ENCODE results near the gene COL9A1.

COL9A1 gene

DNA sequence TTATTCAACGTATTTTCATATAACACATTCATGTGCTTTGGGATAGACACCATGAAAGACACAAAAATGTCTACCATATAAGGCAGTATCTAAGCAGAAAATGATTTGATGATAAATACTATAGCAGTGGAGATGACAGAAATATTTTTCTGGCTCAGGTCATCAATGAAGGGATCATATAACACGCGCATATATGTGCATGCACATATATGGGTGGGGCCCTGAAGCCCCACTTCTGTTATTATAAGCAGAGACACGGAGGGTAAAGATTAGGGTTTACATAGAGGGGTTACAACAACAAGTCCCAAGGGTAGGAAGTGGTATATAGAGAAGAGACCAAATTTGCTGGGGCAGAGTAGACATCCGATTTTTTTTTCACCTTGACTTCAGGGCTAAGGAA lies 16.0 kb downstream of the COL9A1 start:
- DNase-seq (ENCODE audit: low spot score): no peak

DNA sequence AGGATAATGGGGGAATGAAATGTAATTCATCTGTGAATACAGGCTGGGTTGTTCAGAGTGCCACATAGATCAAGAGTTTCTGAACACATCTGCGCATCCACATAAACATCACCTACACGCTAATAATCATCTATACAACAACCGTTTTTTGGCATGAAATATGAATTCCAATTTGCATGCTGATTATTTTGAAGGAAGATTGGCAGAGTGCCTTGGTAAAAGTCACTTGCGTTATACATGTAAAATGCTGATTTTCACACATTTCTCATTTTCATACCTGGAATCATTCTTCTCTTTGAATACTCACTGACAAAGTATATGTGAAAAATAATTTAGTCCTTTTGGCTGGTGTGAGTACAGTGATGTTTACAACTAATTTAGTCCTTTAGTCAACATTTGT lies 17.7 kb downstream of the COL9A1 start:
- no peak for DNase-seq (ENCODE audit: low spot score)

DNA sequence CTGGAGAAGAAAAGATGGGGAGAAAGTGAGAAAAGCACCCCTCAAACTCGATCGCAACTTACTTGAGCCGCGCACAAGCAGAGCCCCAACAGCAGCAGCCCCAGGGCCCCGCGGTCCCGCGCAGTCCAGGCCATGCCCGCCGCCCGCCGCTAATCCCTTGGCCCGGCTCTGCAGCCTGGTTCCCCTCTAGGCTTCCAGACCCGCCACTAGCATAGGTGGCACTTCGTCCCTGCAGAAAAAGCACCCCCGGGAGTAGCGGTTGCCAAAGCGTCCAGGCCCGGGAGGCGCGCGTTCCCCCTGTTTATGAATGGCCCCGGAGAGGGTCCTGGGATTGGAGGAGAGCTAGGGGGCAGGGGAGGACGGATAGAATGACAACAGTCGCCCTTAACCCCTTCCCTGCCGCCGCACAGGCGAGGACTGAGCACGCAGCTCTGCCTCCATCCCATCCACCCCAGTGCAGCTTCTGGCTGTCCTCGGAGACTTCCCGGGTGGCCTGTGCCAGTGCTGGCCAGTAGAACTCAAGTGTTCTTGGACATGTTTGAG lies 19.9 kb downstream of the COL9A1 start:
- no peak for DNase-seq (ENCODE audit: low spot score)

DNA sequence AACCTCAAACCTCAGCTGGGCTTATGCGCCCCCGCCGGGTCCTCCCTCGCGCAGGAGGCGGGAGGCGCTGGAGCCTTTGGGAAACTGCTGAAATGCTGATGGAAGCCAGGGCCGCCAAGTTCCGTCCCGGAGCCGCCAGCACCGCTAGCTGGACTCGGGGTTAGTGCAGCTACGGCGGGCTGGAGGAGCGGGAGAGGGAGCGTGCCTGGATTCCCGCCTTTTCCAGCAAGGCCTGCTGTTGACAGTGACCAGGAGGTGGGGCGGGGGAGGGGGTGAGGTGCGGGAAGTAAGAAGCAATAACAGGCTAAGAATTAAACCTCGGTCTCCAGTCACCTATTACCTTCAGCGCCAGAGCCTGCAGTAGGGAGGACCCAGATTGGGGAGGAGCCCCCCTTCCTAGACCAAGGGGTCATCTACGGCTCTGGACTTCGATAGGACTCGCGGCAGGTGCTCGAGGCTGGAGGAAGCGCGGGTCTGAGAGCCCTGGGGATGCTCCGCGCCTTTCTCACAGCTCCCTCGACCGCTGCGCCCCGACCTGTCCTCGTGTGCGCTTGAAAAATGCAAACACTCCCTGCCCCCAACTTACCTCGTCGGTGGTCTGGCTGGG lies 20.5 kb downstream of the COL9A1 start:
- DNase-seq (ENCODE audit: low spot score): no peak

DNA sequence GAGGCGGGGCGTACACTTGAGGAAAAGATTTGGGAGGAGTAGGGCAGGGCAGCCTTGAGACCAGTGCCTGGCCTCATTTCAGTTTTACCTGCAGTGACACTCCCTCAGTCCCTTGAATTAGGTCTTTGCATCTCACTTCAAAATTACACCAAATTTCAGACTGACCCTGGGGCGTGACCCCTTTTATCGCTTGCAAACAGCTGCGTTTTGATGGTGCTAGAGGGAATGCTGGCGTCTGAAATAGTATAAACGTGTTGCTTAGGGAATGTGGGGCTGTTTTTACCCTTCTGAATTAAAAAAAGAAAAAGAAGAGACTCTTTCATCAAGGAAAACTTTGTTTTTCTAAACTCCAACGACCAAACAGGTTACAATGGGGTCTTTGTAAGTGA lies 21.0 kb downstream of the COL9A1 start:
- no peak for DNase-seq (ENCODE audit: low spot score)

DNA sequence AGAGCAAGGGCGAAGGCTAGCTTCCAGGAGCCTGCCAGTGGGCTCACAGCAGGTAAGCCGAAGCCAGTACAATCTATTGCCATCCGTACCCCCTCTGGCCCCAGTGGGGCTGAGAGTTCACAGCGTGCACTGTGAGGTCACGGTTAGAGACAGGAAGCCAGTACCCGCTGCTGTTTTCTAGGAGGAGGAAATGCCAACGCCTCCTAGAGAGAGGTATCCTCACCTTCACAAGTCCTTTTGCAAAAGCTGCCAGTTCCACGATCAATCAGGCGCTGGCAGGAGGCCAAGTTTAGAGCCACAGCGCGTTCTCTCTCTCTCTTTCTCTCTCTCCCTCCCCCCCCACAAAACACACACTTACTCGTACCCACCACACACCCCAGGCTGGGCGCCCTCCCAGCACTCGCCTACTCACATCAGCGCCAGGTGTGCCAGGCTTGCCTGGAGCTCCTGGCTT lies 22.5 kb downstream of the COL9A1 start:
- no peak for DNase-seq (ENCODE audit: low spot score)

DNA sequence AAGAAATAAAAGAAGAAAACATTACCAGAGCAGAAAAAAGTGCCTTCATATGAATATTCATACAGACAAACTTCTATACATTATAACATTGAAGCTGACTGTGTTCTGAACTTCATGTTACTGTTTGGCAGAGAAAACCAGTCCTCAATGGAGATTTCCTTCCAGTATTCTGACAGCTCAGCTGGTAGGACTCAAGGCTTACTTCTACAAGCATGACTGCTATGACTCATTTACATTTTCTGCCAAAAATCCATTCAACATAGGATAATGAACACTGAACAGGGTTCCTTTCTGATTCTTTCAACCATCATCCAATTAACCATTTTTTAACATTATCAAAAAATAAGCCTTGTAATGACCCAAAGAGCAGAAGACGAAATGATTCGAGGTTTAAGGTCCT lies 25.4 kb downstream of the COL9A1 start:
- no peak for DNase-seq (ENCODE audit: low spot score)

DNA sequence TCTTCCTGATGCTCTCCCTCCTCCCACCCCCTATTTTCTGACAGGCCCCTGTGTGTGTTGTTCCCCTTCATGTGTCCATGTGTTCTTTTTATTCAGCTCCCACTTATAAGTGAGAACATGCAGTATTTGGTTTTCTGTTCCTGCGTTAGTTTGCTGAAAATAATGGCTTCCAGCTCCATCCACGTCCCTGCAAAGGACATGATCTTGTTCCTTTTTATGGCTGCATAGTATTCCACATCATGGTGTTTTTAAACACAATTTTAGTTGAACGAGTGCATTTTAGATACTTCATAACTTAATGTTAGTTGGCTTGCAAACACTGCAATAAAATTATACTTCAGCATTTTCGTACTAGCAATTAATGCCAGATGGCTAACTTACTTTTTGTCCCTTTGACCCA lies 28.5 kb downstream of the COL9A1 start:
- no peak for DNase-seq (ENCODE audit: low spot score)

DNA sequence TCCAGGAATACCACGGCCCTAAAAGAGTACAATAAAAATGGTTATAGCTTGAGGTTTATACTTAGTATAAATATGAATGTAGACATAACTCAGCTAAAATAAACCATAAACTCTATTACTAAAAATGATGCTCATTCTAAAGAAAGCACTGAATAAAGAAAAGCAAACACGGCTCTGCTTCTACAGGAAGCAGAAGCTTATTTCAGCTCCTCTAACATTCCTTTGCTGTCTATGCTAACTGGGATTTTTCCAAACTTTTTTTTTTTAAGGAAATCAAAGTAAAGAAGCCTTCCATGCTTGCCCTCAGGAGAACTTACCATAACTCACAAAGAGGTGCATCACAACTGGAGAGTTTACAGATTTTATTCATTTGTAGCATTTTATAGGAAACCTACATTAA lies 30.8 kb downstream of the COL9A1 start:
- no peak for DNase-seq (ENCODE audit: low spot score)

DNA sequence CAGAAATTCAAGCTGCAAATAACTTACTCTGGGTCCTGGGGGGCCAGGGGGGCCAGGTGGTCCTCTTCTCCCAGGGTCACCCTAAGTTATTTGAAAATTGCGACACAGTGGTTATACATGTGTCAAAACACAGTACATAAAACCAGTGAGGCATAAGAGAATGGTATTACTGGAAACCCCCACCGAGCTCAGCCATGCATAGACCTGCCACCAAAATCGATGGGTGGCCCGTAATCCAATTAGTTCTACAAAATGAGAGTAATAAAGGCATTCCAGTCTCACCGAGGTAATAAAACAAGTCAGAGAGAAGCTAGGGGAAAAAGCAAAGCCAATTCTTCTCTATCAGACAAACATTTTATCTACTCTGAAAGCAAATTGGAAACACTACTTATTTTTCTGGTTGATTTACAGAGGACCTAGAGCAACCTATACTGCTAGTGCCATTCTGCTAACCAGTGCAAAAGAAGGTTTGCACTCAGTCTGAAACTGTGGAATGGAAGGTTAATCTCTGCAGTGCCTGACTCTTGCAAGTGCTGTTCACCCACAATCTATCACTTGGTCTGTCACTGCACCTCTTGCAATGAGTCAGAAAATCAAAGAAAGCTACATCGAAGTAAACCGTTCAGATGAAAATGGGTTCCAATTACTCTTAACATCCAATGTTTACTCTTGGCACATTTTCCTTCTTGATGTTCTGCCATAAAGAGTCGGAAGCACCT lies 32.4 kb downstream of the COL9A1 start:
- DNase-seq (ENCODE audit: low spot score): no peak

DNA sequence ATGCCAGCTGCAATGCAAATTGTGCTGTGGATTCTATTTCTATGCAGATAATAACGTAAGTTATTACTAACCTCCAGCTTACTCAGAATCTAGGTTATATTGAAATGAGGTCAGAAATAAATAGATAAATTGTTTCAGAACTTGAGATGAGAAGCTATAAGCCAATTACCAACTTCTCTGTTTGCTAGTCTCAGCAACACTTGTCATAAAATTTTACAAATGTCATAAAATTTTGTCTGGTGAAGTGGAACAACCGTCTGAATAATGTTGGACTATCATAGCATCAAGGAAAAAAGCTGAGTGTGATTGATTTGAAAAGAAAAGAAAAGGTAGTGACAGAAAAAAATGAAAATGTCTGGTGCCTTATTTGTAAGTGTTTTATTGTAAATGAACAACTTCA lies 36.7 kb downstream of the COL9A1 start:
- DNase-seq (ENCODE audit: low spot score): no peak

DNA sequence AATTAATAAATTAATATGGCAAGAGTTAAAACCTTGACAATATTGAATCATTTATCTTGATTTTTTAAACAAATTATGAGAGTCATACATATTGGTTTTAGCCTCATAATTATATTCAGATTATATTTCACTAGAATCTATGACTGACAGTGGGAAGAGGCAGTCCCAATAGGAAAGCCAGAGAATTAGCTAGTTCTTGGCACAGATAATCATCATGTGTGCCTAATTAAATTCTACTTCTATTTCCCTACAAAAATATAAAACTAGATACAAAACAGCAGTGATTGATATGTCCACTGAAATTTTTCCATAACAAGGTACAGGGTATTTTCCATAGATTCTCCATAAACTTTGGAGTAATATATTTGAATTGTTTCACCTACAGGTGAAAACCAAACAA lies 38.6 kb downstream of the COL9A1 start:
- DNase-seq (ENCODE audit: low spot score): no peak

DNA sequence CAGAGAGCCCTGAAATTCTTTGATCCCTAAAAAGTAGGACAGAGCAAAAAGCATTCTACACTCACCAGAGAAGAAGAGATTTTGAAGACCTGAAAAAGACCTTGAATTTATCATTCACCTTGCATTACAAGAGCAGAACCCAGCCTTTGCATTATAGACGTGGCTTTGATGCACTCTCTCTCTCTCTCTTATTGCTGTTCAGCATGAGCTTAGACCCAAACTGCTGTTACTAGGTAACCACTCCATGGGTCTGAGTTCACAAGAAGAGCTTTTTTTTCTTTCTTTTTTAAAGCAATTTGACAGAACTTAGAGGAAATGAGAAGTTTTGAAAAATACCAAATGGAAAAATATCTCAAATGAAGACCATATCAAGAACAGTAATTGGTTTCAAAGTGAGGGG lies 44.4 kb downstream of the COL9A1 start:
- no peak for DNase-seq (ENCODE audit: low spot score)

DNA sequence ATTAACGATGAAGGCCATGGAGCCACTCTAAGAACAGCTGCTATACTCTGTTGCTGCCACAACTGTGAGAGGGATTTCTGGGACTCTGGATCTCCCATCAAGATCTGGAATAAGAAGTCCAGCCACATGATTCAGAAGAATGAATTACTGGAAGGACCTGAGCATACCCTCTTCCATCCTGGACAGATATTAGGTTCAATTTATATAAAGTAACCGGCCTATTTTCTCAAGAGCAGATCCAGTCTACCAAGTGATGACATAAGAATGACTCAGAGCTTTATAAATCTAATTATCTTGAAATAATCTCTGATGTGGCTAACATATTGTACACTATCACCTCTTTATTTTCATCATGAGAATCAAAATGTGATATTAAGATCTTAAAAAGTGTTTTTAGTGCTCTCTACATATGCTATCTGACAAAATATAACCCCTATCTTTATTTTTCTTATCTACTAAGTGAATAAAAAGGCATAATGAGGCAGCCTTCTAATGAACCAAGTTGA lies 45.1 kb downstream of the COL9A1 start:
- DNase-seq (ENCODE audit: low spot score): no peak

DNA sequence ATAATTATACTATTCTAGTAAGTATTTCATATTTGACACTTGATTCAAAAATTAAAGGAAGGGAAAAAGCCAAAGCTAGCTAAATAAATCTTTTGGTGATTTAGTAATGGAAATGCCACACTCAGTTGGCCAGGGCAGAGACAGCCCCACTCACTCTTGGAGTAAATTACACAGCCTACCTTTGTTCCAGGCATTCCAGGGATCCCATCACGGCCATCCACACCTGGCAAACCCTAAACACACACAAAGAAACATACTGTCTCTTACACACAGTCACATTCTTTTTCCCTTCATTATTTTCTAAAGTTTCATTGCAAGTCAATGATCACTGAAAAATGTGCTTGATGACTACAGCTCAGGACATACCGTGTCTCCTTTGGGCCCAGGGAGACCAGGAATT lies 48.1 kb downstream of the COL9A1 start:
- DNase-seq (ENCODE audit: low spot score): no peak

DNA sequence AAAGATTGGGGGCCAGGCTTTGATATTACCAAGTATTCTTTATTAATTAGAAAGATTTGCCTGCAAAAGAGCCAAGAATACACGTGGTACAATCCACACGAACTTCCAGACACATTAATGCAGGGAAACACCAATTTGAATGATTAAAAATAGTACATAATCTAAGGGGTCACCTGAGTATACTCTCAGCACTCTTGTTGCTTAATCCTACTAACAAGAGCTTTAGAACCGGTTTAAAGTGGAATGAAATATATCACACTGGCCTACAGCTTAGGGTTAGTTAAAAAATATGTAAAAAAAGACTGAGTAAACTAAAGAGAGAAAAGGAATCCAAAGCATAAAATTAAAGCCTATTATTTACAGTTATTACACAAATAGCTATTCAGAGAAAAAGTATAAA lies 49.0 kb downstream of the COL9A1 start:
- no peak for DNase-seq (ENCODE audit: low spot score)

DNA sequence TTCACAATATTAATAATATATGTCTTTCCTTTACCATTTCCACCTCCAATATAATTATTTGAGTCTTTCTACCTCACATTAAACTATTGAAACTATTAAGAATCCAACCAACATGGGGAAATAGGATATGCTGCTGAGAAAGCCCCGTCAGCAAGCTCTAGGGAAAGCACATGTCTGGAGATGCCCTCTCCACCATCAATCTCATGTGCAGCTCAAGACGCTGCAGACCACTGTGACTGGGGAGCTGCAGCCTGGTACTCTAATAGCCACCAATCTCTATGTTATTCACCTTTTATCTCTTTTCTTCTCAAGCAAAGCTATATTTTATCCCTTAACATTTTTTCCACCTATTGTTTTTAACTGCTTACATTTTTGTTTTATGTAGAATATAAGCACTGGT lies 50.3 kb downstream of the COL9A1 start:
- no peak for DNase-seq (ENCODE audit: low spot score)

DNA sequence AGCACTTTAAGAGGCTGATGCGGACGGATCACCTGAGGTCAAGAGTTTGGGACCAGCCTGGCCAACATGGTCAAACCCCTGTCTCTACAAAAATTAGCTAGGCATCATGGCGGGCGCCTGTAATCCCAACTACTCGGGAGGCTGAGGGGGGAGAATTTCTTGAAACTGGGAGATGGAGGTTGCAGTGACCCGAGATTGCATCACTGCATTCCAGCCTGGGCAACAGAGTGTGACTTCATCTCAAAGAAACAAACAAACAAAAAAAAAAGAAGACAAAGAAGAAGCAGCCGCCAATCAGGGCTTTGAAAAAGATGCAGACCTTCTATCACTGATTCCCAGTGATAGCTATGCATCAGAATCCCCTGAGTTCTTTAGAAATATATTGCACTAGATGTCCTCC lies 56.8 kb downstream of the COL9A1 start:
- no peak for DNase-seq (ENCODE audit: low spot score)

DNA sequence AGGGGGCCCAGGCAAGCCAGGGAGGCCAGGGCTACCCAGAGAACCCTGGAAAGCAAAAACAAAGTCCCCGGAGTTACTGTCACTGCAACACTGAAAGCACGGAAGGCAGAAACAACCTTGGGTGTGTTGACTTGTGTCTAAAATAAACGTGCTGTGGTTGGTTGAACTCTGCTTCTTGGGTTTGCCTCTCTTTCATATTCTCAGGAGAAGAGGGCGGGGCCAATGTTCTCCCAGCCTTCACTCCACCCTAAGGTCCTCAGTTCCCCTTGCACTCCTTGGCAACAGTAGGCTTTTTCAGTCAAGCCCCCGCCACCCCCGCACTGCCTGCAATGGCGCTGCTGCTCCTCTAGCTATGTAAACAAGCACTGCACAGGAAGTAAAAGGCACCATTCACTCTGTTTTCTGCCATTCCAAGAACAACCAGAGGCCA lies 60.9 kb downstream of the COL9A1 start:
- no peak for DNase-seq (ENCODE audit: low spot score)

DNA sequence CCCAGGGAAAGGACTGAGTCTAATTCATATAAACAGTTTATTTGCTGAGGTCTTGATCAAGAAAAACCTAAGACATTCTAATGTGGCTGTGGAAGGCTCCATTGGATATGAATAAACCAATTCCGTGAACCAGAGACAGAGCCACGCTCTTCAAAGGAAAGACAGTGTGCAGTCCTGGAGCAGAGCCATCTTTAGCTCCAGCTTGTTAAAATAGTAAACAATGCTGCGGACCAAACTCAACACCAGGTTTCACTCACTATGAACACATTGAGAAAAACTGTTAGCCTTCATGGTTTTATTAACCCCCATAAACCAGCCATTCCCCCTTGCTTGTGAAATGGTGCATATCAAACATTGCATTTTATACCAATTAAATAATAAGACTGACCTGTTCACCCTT lies 61.9 kb downstream of the COL9A1 start:
- no peak for DNase-seq (ENCODE audit: low spot score)

DNA sequence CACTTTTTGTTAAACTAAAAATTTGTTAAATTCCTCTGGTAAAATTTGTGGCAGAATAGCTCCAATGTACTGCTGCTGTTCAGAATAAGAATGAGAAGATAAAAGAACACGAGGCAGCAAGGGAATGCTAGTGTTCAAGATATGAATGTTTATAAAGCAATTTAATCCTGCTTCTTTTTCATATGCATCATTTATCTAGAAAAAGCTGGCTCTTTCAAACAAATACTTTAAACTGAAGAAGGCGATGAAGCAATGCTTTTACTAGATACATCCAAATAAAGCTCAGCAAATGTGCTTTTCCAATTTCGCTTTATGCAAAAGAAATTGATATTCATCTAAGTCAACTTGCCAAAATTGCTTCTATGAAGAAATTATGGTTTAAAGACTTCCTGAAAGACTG lies 66.5 kb downstream of the COL9A1 start:
- no peak for DNase-seq (ENCODE audit: low spot score)

DNA sequence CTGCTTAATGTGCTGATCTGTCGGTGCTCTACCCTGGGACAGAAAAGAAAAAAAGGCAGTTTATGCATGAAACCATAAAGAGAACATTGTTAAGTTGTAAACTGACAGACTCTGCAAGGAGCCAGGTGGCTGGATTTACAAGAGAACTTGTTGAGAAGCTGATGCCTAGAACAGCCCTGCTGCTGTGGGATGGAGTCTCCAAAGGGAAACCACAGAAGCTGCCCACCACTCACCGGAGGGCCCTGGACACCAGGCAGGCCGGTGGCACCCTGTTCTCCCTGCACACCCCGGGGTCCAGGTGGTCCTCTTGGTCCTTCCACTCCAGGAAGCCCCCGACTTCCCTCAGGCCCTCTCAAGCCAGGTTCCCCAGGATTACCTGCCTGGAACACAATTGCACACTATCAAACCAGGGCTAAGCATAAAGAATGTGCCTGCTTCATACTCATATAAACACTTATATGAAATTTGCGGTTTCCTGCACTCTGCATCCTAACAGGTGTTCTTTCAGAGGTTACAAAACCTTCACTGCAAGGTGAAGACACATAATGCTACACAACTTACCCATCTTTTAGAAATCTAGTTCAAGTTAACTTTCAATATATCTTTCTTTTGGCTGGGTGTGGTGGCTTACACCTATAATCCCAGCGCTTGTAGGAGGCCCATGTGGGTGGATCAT lies 68.2 kb downstream of the COL9A1 start:
- no peak for DNase-seq (ENCODE audit: low spot score)

DNA sequence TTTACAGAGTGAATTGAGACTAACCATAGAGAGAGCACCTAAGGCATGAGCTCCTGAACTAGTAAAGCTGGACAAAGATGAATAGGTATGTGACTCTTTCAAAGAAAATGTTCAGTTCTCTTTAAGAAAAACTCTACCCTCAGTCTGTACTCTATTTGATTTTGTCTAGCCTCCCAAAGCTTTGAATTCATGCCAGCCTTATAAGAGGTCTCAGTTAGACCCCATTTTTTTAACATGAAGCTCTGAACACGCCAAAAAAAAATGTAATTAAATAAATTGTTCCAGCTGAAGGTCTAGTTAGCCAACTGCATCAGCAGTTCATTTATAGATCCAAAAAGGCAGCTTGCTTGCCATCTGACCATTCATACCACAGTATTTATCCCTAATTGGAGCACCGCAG lies 71.6 kb downstream of the COL9A1 start:
- DNase-seq (ENCODE audit: low spot score): no peak

Measured in hepatic stellate cell (primary cell).